CD4-positive, alpha-beta T cell treated with Interleukin-17A for 4 hours (primary cell): ENCODE data around the gene ATP7B.
"Not testable (repeated sequence)": the region's sequence is repeated elsewhere in the genome, so short reads cannot be mapped to it uniquely, and the experiment has no call there.

Source experiments
- DNase-seq: peaks from one replicate; pipeline ENCODE4 v3.0.0-alpha.2; 2020; ENCODE audit warnings: mixed read lengths

ATP7B gene

DNA sequence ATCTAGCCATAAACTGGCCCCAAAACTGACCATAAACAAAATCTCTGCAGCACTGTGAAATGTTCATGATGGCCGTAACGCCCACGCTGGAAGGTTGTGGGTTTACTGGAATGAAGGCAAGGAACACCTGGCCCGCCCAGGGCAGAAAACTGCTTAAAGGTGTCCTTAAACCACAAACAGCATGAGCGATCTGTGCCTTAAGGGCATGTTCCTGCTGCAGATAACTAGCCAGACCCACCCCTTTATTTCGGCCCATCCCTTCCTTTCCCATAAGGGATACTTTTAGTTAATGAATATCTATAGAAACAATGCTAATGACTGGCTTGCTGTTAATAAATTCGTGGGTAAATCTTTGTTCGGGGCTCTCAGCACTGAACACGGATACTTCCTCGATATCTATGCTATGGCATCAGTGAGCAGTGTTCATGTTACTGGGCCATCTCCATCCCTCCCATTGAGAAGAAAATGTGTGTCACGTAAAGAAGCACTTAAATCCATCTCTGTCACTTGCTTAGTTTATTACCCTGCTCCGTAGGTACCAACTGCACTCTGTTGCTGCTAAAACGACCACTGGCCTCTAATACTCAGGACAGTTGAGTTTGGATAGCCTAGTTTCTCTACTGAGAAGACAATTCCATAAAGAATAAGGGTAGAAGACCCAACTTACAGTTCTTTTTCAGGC, 5.3 kb downstream of the ATP7B start:
- no peak for DNase-seq

- no peak for DNase-seq
These were observed 6.6 kb downstream of the ATP7B start for GRCh38 chr13:52004511-52005170.

GRCh38 chr13:52003541-52003940, 7.7 kb downstream of the ATP7B start:
- no peak for DNase-seq

DNA sequence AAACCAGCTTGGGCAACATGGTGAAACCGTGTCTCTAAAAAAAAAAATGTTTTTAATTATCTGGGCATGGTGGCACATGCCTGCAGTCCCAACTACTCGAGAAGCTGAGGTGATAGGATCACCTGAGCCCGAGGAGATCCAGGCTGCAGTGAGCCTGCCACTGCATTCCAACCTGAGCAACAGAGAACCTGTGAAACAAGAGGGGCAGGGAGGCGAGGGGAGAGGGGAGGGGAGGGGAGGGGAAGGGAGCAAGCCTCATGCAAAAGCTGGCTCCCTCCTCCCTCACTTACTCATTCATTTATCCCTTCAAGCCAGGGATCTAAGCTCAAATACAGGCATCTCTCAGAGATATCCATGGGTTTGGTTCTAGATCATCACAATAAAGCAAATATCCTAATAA, 8.9 kb downstream of the ATP7B start:
- no peak for DNase-seq

DNA sequence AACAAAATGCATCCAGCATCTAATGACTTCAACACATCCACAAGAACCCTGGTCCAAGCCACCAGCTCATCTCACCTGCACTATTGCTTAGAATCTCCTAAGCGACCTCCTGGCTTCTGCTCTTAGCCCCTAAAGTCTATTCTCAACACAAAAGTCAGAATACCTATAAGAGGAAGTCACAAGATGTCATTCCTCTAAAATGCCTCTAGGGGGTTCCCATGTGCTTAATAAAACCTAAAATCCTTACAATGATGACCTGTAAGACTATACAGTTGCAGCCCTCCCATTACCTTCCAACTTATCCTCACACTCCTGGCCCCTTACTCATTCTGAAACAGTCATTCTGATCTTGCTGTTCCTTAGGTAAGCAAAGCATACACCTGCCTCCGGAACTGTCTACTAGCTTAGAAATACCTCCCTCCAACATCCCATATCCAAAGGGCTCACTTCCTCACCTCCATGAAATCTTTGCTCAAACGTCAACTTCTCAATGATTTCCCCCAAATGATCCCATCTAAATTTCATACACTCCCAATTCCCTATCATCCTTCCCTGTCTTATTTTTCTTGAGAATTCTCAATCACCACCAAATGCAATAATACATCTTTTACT, 10.0 kb downstream of the ATP7B start:
- DNase-seq = no peak

GRCh38 chr13:51999921-52000320, 11.3 kb downstream of the ATP7B start:
- no peak for DNase-seq

DNA sequence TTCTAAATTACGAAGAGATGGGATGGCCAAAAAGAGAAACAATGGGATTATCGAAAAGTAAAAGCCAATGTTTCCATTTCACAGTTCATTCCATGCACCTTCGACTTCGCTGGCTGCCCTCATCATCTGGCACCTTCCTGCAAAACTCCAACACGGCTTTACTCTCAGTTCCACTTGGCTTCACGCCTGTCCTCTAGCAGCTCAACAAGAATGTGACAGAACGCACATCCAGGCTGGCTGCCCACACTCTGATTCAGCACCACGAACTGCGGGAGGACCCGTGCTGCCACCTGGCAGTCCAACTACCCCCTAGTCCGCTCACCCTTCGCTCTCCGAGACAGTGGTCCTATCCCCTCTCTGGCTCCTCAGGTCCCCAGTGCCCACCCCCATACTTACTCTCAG, 11.7 kb downstream of the ATP7B start:
- DNase-seq = no peak

DNA sequence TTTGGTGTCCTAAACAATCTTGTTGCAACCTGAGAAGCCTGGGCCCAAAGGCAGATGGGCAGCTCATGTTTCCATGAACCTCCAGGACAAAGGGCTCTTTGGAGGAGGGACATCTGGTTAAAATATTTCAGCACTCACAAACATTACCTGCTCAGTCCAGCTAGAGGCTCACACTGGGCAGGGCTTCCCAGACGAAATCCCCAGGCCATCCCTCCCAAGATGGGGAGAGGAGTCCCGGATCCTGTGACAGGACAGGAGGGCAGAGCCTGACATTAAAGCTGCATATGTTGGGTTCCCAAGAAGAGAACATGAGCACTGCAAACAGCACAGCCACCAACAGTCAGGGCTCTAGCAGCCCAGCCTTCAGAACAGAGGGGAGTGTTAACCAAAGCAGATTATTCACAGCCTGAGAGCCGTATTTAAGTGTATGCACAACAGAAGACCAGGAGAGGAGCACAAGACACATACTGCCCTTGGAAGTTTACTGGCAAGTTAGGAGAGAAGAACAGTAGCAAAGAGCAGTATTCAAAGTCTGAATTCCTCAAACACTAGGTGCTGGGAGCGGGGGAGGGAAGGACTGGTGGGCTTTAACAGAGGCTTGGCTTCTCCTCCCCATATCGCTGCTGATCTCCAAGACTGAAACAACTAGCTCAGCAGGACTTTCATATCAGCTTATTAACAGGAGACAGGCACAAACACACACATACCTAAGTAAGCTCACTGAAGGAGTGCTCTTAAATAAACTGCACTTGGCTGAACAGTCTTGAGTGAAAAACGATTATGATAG, 12.3 kb downstream of the ATP7B start:
- no peak for DNase-seq

DNA sequence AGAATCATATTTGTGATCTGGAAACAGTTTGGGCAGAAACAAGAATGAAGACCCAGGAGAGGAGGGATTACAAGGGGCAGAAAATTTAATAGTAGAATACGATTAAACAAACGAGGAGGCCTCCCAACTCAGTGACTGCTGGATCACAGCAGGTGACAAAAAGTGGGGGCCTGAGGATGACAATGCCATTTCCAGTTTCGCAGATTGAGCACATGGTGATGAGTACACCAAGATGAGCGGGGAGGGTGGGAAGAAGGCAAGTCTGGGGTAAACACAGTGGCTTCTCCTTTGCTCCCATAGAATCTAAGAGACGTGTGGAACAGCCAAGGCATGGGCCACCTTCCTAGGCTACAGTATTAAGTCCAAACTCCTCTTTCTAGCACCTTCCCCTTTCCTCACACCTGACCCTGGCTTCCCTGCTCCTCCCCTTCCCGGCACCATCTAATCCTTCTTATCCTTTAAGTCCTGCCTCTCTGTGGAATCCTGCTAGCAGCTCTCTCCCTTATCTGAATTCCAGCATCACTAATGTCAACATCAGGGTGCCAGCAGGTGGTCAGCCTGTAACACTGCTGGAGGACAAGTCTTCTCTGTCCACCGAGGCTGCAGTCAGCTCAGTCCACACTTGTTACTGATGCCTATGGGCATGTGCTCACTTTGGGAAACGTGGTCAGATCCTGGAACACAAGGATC, 13.5 kb downstream of the ATP7B start:
- DNase-seq = no peak

DNA sequence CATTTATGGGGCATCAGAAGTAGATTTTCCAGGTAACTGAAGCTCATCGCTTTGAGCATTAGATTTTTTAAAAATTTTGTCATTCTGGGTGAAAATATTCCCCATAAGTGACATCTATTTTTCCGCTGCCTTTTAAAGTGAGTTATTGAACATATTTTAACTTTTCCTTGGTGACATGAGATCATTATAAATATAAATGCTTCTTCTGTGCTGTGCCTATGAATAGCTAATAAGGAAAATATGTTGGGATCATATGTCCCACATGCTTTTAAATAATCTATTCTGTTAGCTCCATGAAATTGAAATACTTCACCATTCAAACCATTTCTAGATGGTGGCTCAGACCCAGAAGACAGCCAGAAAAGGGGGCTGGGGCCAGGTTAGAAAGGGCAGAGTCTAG, 14.1 kb downstream of the ATP7B start:
- DNase-seq = no peak

DNA sequence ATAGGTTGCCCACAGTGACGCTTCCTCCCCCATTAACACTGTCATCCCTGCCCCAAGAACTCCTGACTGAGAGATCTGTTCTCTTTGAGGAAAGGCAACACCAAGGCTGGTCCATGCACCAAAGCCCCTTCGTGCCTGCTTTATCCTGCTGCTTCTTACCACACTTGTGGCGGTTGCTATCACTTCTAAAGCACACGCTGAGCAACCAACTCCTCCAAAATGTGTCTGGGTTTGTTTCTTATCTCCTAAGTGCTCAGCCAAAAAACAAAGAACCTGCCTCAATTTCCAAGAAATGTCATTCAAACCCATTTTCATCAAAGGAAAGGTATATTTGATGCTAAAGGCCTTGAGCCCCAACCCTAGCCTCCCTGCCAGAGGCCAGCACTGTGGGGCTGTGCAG, 14.6 kb downstream of the ATP7B start:
- DNase-seq = no peak

- DNase-seq = no peak
These were observed 15.3 kb downstream of the ATP7B start for GRCh38 chr13:51995677-51996551.

DNA sequence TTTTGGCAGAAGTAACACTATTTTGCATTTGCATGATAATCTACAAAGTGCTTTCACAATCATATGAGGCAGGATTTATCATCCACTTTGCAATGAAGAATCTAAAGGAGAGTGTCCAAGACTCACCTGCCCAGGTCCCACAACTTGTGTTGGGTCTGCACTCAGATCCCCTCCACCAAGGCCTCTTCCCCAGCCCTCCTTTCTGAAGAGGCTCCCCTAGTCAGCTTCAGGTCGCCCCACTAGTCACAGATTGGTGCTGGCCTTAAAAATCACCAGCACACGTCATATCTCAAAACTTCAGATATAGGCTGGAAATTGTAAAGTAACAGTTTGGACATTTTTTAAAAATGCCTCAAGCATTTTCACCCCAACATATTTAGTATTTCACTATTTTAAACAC, 17.5 kb downstream of the ATP7B start:
- no peak for DNase-seq

DNA sequence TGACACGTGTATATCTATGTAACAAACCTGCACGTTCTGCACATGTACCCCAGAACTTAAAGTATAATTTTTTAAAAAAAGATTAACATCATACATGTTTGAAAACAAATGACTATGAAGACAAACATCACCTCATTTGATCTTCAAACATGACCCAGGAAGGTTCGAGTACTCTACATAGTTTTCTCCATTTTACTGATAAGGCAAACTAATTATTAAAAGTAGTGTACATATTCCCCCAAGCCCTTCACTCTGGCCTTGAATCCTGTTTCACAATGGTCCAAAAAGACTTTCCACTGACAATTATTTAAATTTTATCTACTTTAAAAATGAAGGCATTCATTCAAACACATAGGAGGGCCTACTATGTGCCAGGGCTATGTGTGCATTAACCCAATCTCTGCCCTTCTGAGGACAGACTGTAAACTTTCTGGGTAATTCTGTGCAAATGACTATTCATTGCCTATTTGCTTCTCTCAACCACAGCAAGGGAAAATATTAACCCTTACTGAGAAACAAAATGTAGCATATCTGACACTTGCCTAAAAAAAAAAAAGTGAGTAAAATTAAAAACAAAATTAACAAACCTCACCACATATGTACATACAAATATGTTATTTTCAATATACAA, 22.1 kb downstream of the ATP7B start:
- no peak for DNase-seq

- not testable (repeated sequence) for DNase-seq
These were observed 26.3 kb downstream of the ATP7B start for GRCh38 chr13:51984904-51985303.

- DNase-seq = not testable (repeated sequence)
These were observed 28.0 kb downstream of the ATP7B start for GRCh38 chr13:51983292-51983691.

DNA sequence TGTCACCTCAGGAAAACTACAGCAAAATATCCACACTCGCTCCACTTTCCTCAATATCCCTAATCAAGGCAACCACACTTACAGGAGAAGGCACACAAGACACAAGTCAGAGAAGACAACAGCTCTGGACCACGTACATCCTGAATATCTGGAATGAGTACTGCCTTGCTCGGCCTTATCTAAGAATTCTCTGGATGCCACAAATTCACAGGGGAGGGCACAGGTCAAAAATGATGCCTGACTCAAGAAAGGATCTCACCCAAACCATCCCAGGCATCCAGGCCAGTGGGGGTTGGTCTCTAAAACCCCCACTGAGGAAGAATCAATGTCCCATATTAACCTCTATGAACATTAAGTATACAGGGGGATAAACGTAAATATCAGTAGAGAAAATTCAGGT, 29.9 kb downstream of the ATP7B start:
- DNase-seq = no peak

DNA sequence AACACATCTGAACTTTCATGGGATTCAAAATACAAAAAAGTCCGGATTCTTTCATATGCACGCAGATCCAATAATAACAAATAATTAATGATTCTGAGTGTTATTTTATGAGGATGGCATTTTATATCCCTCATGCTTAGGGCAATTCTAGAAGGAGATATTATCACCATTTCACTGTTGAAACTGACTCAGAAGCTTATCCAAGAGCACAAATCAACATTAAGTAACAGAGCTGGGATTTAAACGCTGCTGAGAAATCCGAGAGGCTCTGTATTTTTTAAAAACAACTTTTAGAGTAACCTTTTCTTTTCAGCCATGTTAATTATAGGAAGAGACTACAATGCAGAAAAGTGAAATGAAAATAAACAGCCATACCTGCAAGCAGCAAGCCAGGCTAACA, 30.3 kb downstream of the ATP7B start:
- DNase-seq = no peak

- no peak for DNase-seq
These were observed 32.3 kb downstream of the ATP7B start for GRCh38 chr13:51978796-51979556.

- DNase-seq = no peak
These were observed 33.6 kb downstream of the ATP7B start for GRCh38 chr13:51977625-51978024.

- no peak for DNase-seq
These were observed 34.4 kb downstream of the ATP7B start for GRCh38 chr13:51976890-51977289.
